NCI-H1436 treated with DMSO at 0.1 percent for 48 hours (cell line): ENCODE measurements around the gene FURIN.
"Not testable (repeated sequence)": the region's sequence is repeated elsewhere in the genome, so short reads cannot be mapped to it uniquely, and the experiment has no call there.

Source experiments
- DNase-seq: peaks from one replicate; lab custom pipeline; 2025; lab: John Stamatoyannopoulos, UW

The FURIN gene

GRCh38 chr15:90844696-90845095 lies 23.7 kb upstream of the FURIN start:
- DNase-seq, result no peak

GRCh38 chr15:90845201-90845949 lies 23.0 kb upstream of the FURIN start:
- peak; percentile 15 for DNase-seq

GRCh38 chr15:90849424-90849823 lies 19.0 kb upstream of the FURIN start:
- DNase-seq, result not testable (repeated sequence)

GRCh38 chr15:90851114-90851513 lies 17.3 kb upstream of the FURIN start:
- DNase-seq, result no peak

GRCh38 chr15:90851940-90852339 lies 16.4 kb upstream of the FURIN start:
- no peak for DNase-seq

GRCh38 chr15:90855139-90855538 lies 13.2 kb upstream of the FURIN start:
- DNase-seq, result no peak

- no peak for DNase-seq
Observed at GRCh38 chr15:90857337-90857736, 11.1 kb upstream of the FURIN start.

GRCh38 chr15:90857883-90858443 lies 10.4 kb upstream of the FURIN start:
- DNase-seq, result no peak

- DNase-seq, result no peak
Observed at GRCh38 chr15:90859234-90860131, 8.9 kb upstream of the FURIN start.

- no peak for DNase-seq
Observed at GRCh38 chr15:90860450-90860849, 7.9 kb upstream of the FURIN start.

GRCh38 chr15:90860942-90861675 lies 7.3 kb upstream of the FURIN start:
- DNase-seq, result peak; percentile 72

GRCh38 chr15:90862487-90862886 lies 5.9 kb upstream of the FURIN start:
- DNase-seq, result no peak

GRCh38 chr15:90862964-90863778 lies 5.2 kb upstream of the FURIN start:
- no peak for DNase-seq

- DNase-seq, result no peak
Observed at GRCh38 chr15:90863987-90864386, 4.4 kb upstream of the FURIN start.

GRCh38 chr15:90864507-90864906 lies 3.9 kb upstream of the FURIN start:
- no peak for DNase-seq

- DNase-seq, result no peak
Observed at GRCh38 chr15:90865702-90866101, 2.7 kb upstream of the FURIN start.

- no peak for DNase-seq
Observed at GRCh38 chr15:90866161-90866715, 2.1 kb upstream of the FURIN start.

- DNase-seq, result no peak
Observed at GRCh38 chr15:90866800-90867199, 1.6 kb upstream of the FURIN start.

- DNase-seq, result no peak
Observed at GRCh38 chr15:90869140-90869541, 753 bp downstream of the FURIN start.

- DNase-seq, result peak; percentile 9
Observed at GRCh38 chr15:90869601-90870353, 1.4 kb downstream of the FURIN start.
